ENCODE data around the gene PTPRU. TPM values are rescaled to one million over a fixed set of nuclear protein-coding genes. Genes with fewer than 3 reads are reported as not detected.

Gene PTPRU
- total RNA-seq, 1 donor from 2014 or later, result 3.5 TPM

DNA sequence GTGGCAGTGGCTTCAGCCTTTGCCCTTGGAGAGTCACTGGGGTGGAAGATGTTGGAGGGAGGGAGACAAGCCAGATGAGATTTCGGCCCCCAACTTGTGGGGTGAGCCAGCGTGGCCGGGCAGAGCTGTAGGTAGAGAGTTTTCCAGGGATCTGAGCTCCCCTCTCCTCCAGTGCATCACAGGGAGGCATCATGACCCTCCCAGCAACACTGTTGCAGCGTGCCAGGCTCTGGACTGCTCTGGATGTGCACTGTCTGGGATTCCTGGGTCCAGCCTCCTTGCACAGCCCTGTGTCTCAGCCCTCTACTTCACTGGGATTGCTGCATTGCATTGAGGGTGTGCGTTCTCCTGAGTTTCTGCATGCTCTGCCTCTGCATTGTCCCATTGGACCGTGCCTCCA lies 8.9 kb downstream of the PTPRU start:
- Mint-ChIP-seq H3K4me3 (ENCODE audit: unreplicated experiment) (no peak overlapping the region), H3K4me1 (ENCODE audit: unreplicated experiment) (peaks cover 3% of the 10 kb centered on the region), H3K27me3 (ENCODE audit: unreplicated experiment) (peaks cover 7% of the 10 kb centered on the region), H3K27ac (ENCODE audit: unreplicated experiment) (no peak overlapping the region), H3K9me3 (ENCODE audit: unreplicated experiment) (no peaks in the 10 kb centered on the region), H3K36me3 (ENCODE audit: unreplicated experiment) (no peaks in the 10 kb centered on the region)
- no peak for TF ChIP-seq CTCF (IDR thresholded peaks at IDR 0.05)
- no peak for DNase-seq (ENCODE audit: extremely low spot score, unreplicated experiment)

DNA sequence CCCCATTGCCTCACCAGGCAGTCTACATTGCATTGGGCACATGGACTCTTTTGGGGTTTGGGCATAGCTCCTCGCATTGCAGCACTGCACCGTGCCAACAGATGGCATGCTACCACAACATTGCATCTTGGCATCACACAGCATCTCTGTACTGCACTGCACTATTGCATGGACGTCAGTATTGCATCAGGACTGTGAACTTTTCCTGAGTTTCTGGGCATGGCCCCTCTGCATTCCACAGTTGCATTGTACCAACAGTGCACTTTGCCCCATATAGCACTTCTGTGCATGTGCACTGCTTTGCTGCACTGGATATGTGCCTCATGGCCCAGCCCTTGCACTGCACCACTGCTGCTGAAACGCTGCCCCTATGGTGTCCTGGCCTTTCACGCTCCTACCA lies 9.6 kb downstream of the PTPRU start:
- DNase-seq (ENCODE audit: extremely low spot score, unreplicated experiment), result no peak
- H3K4me3 Mint-ChIP-seq (ENCODE audit: unreplicated experiment), result no peak overlapping the region
- H3K27ac Mint-ChIP-seq (ENCODE audit: unreplicated experiment), result no peak overlapping the region
- H3K9me3 Mint-ChIP-seq (ENCODE audit: unreplicated experiment), result no peaks in the 10 kb centered on the region
- H3K36me3 Mint-ChIP-seq (ENCODE audit: unreplicated experiment), result no peaks in the 10 kb centered on the region
- H3K27me3 Mint-ChIP-seq (ENCODE audit: unreplicated experiment), result peaks cover 6% of the 10 kb centered on the region
- peaks cover 3% of the 10 kb centered on the region for H3K4me1 Mint-ChIP-seq (ENCODE audit: unreplicated experiment)
- TF ChIP-seq CTCF (IDR thresholded peaks at IDR 0.05), result peak; percentile 79

DNA sequence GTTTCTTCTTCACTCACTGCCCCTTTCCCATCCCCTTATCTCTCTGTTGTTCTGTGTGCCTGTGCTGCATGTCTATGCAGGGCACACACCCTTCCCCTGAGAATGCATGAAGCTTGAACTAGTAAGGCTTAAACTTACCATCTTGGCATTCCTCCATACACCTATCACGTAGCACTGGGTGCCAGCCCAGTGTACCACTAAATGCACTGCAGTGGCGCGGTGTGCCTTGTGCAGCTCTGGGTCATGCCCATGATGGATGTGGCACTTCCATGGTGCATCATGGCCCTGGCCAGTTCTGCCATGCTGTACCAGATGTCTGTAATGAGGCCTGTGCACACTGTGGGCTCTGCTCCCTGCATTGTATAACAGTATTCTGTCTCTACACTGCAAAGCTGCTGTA lies 10.7 kb downstream of the PTPRU start:
- no peaks in the 10 kb centered on the region for H3K9me3 Mint-ChIP-seq (ENCODE audit: unreplicated experiment)
- H3K27ac Mint-ChIP-seq (ENCODE audit: unreplicated experiment), result no peak overlapping the region
- H3K36me3 Mint-ChIP-seq (ENCODE audit: unreplicated experiment), result no peaks in the 10 kb centered on the region
- peaks cover 3% of the 10 kb centered on the region for H3K4me1 Mint-ChIP-seq (ENCODE audit: unreplicated experiment)
- DNase-seq (ENCODE audit: extremely low spot score, unreplicated experiment), result no peak
- H3K27me3 Mint-ChIP-seq (ENCODE audit: unreplicated experiment), result peaks cover 2% of the 10 kb centered on the region
- H3K4me3 Mint-ChIP-seq (ENCODE audit: unreplicated experiment), result no peak overlapping the region
- no peak for TF ChIP-seq CTCF (IDR thresholded peaks at IDR 0.05)

- no peak for TF ChIP-seq CTCF (IDR thresholded peaks at IDR 0.05)
- peaks cover 3% of the 10 kb centered on the region for H3K4me1 Mint-ChIP-seq (ENCODE audit: unreplicated experiment)
These were observed 11.4 kb downstream of the PTPRU start for GRCh38 chr1:29247571-29248273.

DNA sequence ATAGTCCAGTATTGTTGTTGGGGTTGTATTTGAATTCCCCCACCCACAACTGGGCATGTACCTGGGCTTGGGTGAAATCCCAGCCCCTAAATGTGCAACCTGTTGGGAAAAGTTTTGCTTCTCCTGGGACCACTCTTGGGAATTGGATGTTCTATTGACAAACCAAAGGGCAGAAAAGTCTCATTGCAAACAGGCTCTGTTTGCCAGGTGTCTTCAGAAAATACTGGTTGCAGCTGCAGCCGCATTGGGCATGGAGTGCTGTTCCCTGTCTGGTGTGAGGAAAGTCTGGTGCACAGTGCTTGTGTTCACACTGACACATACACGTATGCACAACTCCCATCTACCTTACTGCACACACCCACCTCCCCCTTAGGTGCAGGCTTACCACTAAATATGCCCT lies 12.1 kb downstream of the PTPRU start:
- Mint-ChIP-seq H3K4me3 (ENCODE audit: unreplicated experiment) (no peak overlapping the region), H3K4me1 (ENCODE audit: unreplicated experiment) (peaks cover 3% of the 10 kb centered on the region), H3K27me3 (ENCODE audit: unreplicated experiment) (peaks cover 2% of the 10 kb centered on the region), H3K9me3 (ENCODE audit: unreplicated experiment) (no peaks in the 10 kb centered on the region), H3K27ac (ENCODE audit: unreplicated experiment) (no peak overlapping the region), H3K36me3 (ENCODE audit: unreplicated experiment) (no peaks in the 10 kb centered on the region)
- DNase-seq (ENCODE audit: extremely low spot score, unreplicated experiment), result no peak
- no peak for TF ChIP-seq CTCF (IDR thresholded peaks at IDR 0.05)

More at GRCh38 chr1:29247571-29248273, 11.4 kb downstream of the PTPRU start:
- no peak for DNase-seq (ENCODE audit: extremely low spot score, unreplicated experiment)
- Mint-ChIP-seq H3K27me3 (ENCODE audit: unreplicated experiment) (peaks cover 2% of the 10 kb centered on the region), H3K4me3 (ENCODE audit: unreplicated experiment) (no peak overlapping the region), H3K27ac (ENCODE audit: unreplicated experiment) (no peak overlapping the region), H3K9me3 (ENCODE audit: unreplicated experiment) (no peaks in the 10 kb centered on the region), H3K36me3 (ENCODE audit: unreplicated experiment) (no peaks in the 10 kb centered on the region)

Data from osteocyte (in vitro differentiated cells).